Measurements from ENCODE around the gene PRUNE2. TPM values are rescaled to one million over a fixed set of nuclear protein-coding genes. Genes with fewer than 3 reads are reported as not detected.

PRUNE2 gene
- total RNA-seq, 4 donors from 2014 or later, result 3.6 to 16.2 (median 6.4) TPM

- Histone ChIP-seq H3K9me3 (no peaks in the 10 kb centered on the region), H3K27me3 (no peaks in the 10 kb centered on the region), H3K4me3 (no peak overlapping the region), H3K27ac (no peak overlapping the region), H3K4me1 (peaks cover 4% of the 10 kb centered on the region), H3K36me3 (no peaks in the 10 kb centered on the region)
- WGBS, result 75% methylated on average over 5 of the region's 5 CpGs
- no peak for DNase-seq (ENCODE audit: low spot score in 2 of 2)
- TF ChIP-seq POLR2AphosphoS5 (IDR thresholded peaks at IDR 0.05) (no peak), EP300 (IDR thresholded peaks at IDR 0.05) (no peak), CTCF (IDR thresholded peaks at IDR 0.05) (no peak), POLR2A (IDR thresholded peaks at IDR 0.05) (no peak)
Measured at GRCh38 chr9:76684213-76684612, 221.7 kb downstream of the PRUNE2 start.

- 43% methylated on average over 2 of the region's 2 CpGs for WGBS
- no peak for TF ChIP-seq POLR2AphosphoS5 (IDR thresholded peaks at IDR 0.05)
- no peak for TF ChIP-seq POLR2A (IDR thresholded peaks at IDR 0.05)
- no peak for TF ChIP-seq CTCF (IDR thresholded peaks at IDR 0.05)
- Histone ChIP-seq H3K27me3 (no peaks in the 10 kb centered on the region), H3K4me3 (no peak overlapping the region), H3K36me3 (no peaks in the 10 kb centered on the region), H3K4me1 (no peaks in the 10 kb centered on the region), H3K9me3 (no peaks in the 10 kb centered on the region), H3K27ac (no peak overlapping the region)
- no peak for DNase-seq (ENCODE audit: low spot score in 2 of 2)
Measured at GRCh38 chr9:76681556-76681955, 224.4 kb downstream of the PRUNE2 start.

GRCh38 chr9:76680716-76681425 lies 225.0 kb downstream of the PRUNE2 start:
- H3K9me3 ChIP-seq, result no peaks in the 10 kb centered on the region
- TF ChIP-seq POLR2AphosphoS5 (IDR thresholded peaks at IDR 0.05) (no peak), CTCF (IDR thresholded peaks at IDR 0.05) (no peak)
- DNase-seq (ENCODE audit: low spot score in 2 of 2), result no peak
- no peak overlapping the region for H3K27ac ChIP-seq
- H3K36me3 ChIP-seq, result no peaks in the 10 kb centered on the region
- WGBS, result 87% methylated on average over 10 of the region's 10 CpGs
- no peak overlapping the region for H3K4me3 ChIP-seq
- H3K27me3 ChIP-seq, result no peaks in the 10 kb centered on the region
- no peaks in the 10 kb centered on the region for H3K4me1 ChIP-seq

- Histone ChIP-seq H3K4me3 (no peak overlapping the region), H3K36me3 (no peaks in the 10 kb centered on the region), H3K27ac (no peak overlapping the region), H3K9me3 (no peaks in the 10 kb centered on the region), H3K4me1 (no peaks in the 10 kb centered on the region), H3K27me3 (no peaks in the 10 kb centered on the region)
- peak in 1 of 2 donors; percentile 70 for DNase-seq (ENCODE audit: low spot score in 2 of 2)
- no peak for TF ChIP-seq EP300 (IDR thresholded peaks at IDR 0.05)
- WGBS, result 87% methylated on average over 14 of the region's 15 CpGs
Measured at GRCh38 chr9:76677481-76678055, 228.3 kb downstream of the PRUNE2 start.

GRCh38 chr9:76676857-76677256 lies 229.1 kb downstream of the PRUNE2 start:
- Histone ChIP-seq H3K9me3 (no peaks in the 10 kb centered on the region), H3K4me1 (no peaks in the 10 kb centered on the region), H3K27me3 (no peaks in the 10 kb centered on the region), H3K36me3 (no peaks in the 10 kb centered on the region), H3K27ac (no peak overlapping the region), H3K4me3 (no peak overlapping the region)
- no peak for DNase-seq (ENCODE audit: low spot score in 2 of 2)
- TF ChIP-seq EP300 (IDR thresholded peaks at IDR 0.05), result no peak
- no peak for TF ChIP-seq POLR2AphosphoS5 (IDR thresholded peaks at IDR 0.05)
- no peak for TF ChIP-seq POLR2A (IDR thresholded peaks at IDR 0.05)
- TF ChIP-seq CTCF (IDR thresholded peaks at IDR 0.05), result no peak
- WGBS, result 83% methylated on average over 4 of the region's 4 CpGs
